ENCODE results near the gene FAM181A.

The FAM181A gene

GRCh38 chr14:93929048-93929535 lies 1.9 kb downstream of the FAM181A start:
- DNase-seq (ENCODE audit: low read depth), result no peak

- DNase-seq (ENCODE audit: low read depth), result no peak
Observed at GRCh38 chr14:93929657-93930056, 2.5 kb downstream of the FAM181A start.

GRCh38 chr14:93930296-93930988 lies 3.3 kb downstream of the FAM181A start:
- no peak for DNase-seq (ENCODE audit: low read depth)

GRCh38 chr14:93930989-93931307 lies 3.8 kb downstream of the FAM181A start:
- no peak for DNase-seq (ENCODE audit: low read depth)

GRCh38 chr14:93932642-93933041 lies 5.5 kb downstream of the FAM181A start:
- DNase-seq (ENCODE audit: low read depth), result no peak

GRCh38 chr14:93935213-93935612 lies 8.1 kb downstream of the FAM181A start:
- DNase-seq (ENCODE audit: low read depth), result no peak

GRCh38 chr14:93936245-93936644 lies 9.1 kb downstream of the FAM181A start:
- DNase-seq (ENCODE audit: low read depth), result no peak

GRCh38 chr14:93936926-93937325 lies 9.8 kb downstream of the FAM181A start:
- no peak for DNase-seq (ENCODE audit: low read depth)

- no peak for DNase-seq (ENCODE audit: low read depth)
Observed at GRCh38 chr14:93937519-93937918, 10.4 kb downstream of the FAM181A start.

GRCh38 chr14:93938751-93939303 lies 11.7 kb downstream of the FAM181A start:
- DNase-seq (ENCODE audit: low read depth), result no peak

- DNase-seq (ENCODE audit: low read depth), result peak; percentile 83
Observed at GRCh38 chr14:93939304-93940229, 12.4 kb downstream of the FAM181A start.

- DNase-seq (ENCODE audit: low read depth), result no peak
Observed at GRCh38 chr14:93940437-93940836, 13.3 kb downstream of the FAM181A start.

- no peak for DNase-seq (ENCODE audit: low read depth)
Observed at GRCh38 chr14:93941293-93941910, 14.3 kb downstream of the FAM181A start.

GRCh38 chr14:93943052-93943451 lies 15.9 kb downstream of the FAM181A start:
- DNase-seq (ENCODE audit: low read depth), result no peak

GRCh38 chr14:93943930-93944329 lies 16.8 kb downstream of the FAM181A start:
- no peak for DNase-seq (ENCODE audit: low read depth)

GRCh38 chr14:93944348-93945069 lies 17.4 kb downstream of the FAM181A start:
- no peak for DNase-seq (ENCODE audit: low read depth)

GRCh38 chr14:93945070-93945399 lies 17.9 kb downstream of the FAM181A start:
- no peak for DNase-seq (ENCODE audit: low read depth)

GRCh38 chr14:93946104-93946503 lies 19.0 kb downstream of the FAM181A start:
- DNase-seq (ENCODE audit: low read depth), result no peak

- DNase-seq (ENCODE audit: low read depth), result no peak
Observed at GRCh38 chr14:93946541-93947090, 19.5 kb downstream of the FAM181A start.

- DNase-seq (ENCODE audit: low read depth), result no peak
Observed at GRCh38 chr14:93947282-93947681, 20.1 kb downstream of the FAM181A start.

- DNase-seq (ENCODE audit: low read depth), result no peak
Observed at GRCh38 chr14:93949511-93950075, 22.4 kb downstream of the FAM181A start.
